IMR-90 (cell line): ENCODE data around the gene RORB. TPM values are rescaled to one million over a fixed set of nuclear protein-coding genes. Genes with fewer than 3 reads are reported as not detected.

Experiments used
- ATAC-seq: fragments of 200-7000 bp; cut with Tn5 transposase; 2 replicates; pipeline ENCODE4 v1.9.1; 2020; ENCODE audit warnings: low read depth, mild to moderate bottlenecking, moderate library complexity
- BruUV-seq: library from RNA; stranded (reverse); fragments of 400-500 nt; replicated peaks from 2 replicates; lab custom pipeline; 2021; lab: Mats Ljungman, UMichigan
- CTCF ChIA-PET: fragments of 300-600 bp; formaldehyde crosslinking; extraction: SDS; loops from one replicate; lab custom pipeline; 2021; ENCODE audit warnings: antibody characterized with exemption; lab: Yijun Ruan, JAX
- POLR2A ChIA-PET: fragments of 300-600 bp; sonication (Branson Sonifier 250); formaldehyde crosslinking; loops from one replicate; lab custom pipeline; 2022; ENCODE audit warnings: antibody characterized with exemption; ENCODE audit not compliant: unreplicated experiment; lab: Charles Lee
- DNase-seq: peaks from one replicate; pipeline ENCODE4 v3.0.0; 2013
- H2AFZ ChIP-seq: replicated peaks from 2 replicates; pipeline ENCODE3; 2013; ENCODE audit warnings: low read length, mild to moderate bottlenecking; ENCODE audit not compliant: poor library complexity
- H2AK5ac ChIP-seq: 2 replicates; pipeline ENCODE4 v1.6.1; 2013; ENCODE audit warnings: low read depth, low read length, inconsistent platforms
- H2AK9ac ChIP-seq: replicated peaks from 2 replicates; pipeline ENCODE3; 2013; ENCODE audit warnings: mild to moderate bottlenecking, low read depth, low read length, moderate library complexity; ENCODE audit not compliant: poor library complexity
- H2BK120ac ChIP-seq: 2 replicates; pipeline ENCODE4 v1.6.1; 2013; ENCODE audit warnings: low read depth, low read length, inconsistent platforms
- H2BK15ac ChIP-seq: 3 replicates; pipeline ENCODE4 v1.6.1; 2013; ENCODE audit warnings: low read depth, low read length, inconsistent platforms
- H2BK20ac ChIP-seq: 2 replicates; pipeline ENCODE4 v1.6.1; 2013; ENCODE audit warnings: low read depth, mild to moderate bottlenecking, inconsistent platforms, low read length, moderate library complexity
- H2BK5ac ChIP-seq: 2 replicates; pipeline ENCODE4 v1.6.1; 2013; ENCODE audit warnings: mild to moderate bottlenecking, low read depth, low read length, inconsistent platforms; ENCODE audit not compliant: poor library complexity, severe bottlenecking
- H3K14ac ChIP-seq: replicated peaks from 2 replicates; pipeline ENCODE4 v1.6.1; 2013; ENCODE audit warnings: low read depth, low read length, inconsistent platforms
- H3K18ac ChIP-seq: 2 replicates; pipeline ENCODE4 v1.6.1; 2013; ENCODE audit warnings: low read depth, low read length, control low read depth
- H3K23ac ChIP-seq: 2 replicates; pipeline ENCODE4 v1.6.1; 2013; ENCODE audit warnings: low read depth, low read length, inconsistent platforms
- H3K27ac ChIP-seq: 2 replicates; pipeline ENCODE4 v1.5.1; 2013; ENCODE audit warnings: mild to moderate bottlenecking, control low read depth, low read length; ENCODE audit not compliant: insufficient read depth
- H3K27me3 ChIP-seq: 2 replicates; pipeline ENCODE4 v1.6.1; 2013; ENCODE audit warnings: low read length; ENCODE audit not compliant: control insufficient read depth, insufficient read depth
- H3K36me3 ChIP-seq: 2 replicates; pipeline ENCODE4 v1.6.1; 2013; ENCODE audit warnings: low read length, mixed read lengths; ENCODE audit not compliant: control insufficient read depth, insufficient read depth
- H3K4ac ChIP-seq: 2 replicates; pipeline ENCODE4 v1.6.1; 2013; ENCODE audit warnings: low read depth, low read length, inconsistent platforms
- H3K4me1 ChIP-seq: 2 replicates; pipeline ENCODE4 v1.6.1; 2013; ENCODE audit warnings: low read length, mixed read lengths; ENCODE audit not compliant: control insufficient read depth, insufficient read depth
- H3K4me2 ChIP-seq: 2 replicates; pipeline ENCODE4 v1.6.1; 2013; ENCODE audit warnings: low read depth, mild to moderate bottlenecking, control low read depth, low read length, moderate library complexity
- H3K4me3 ChIP-seq: 2 replicates; pipeline ENCODE4 v1.5.1; 2013; ENCODE audit warnings: low read depth, mild to moderate bottlenecking, control low read depth, low read length, moderate library complexity; ENCODE audit not compliant: insufficient read depth
- H3K56ac ChIP-seq: 2 replicates; pipeline ENCODE4 v1.6.1; 2013; ENCODE audit warnings: low read length, inconsistent platforms; ENCODE audit not compliant: insufficient read depth; ENCODE audit errors: extremely low read depth
- H3K79me1 ChIP-seq, 2 experiments: 2 replicates each; pipeline ENCODE4 v1.6.1; 2013; ENCODE audit warnings: low read length in 2 of 2, inconsistent platforms in 1 of 2, low read depth in 1 of 2
- H3K9ac ChIP-seq: 2 replicates; pipeline ENCODE4 v1.6.1; 2013; ENCODE audit warnings: low read depth, low read length, control low read depth
- H3K9me1 ChIP-seq: 2 replicates; pipeline ENCODE4 v1.6.1; 2013; ENCODE audit warnings: low read length, inconsistent platforms; ENCODE audit not compliant: insufficient read depth
- H3K9me3 ChIP-seq: 2 replicates; pipeline ENCODE4 v1.6.1; 2013; ENCODE audit warnings: low read length; ENCODE audit not compliant: control insufficient read depth, insufficient read depth
- H4K20me1 ChIP-seq: 2 replicates; pipeline ENCODE4 v1.6.1; 2013; ENCODE audit warnings: low read length, inconsistent platforms; ENCODE audit not compliant: insufficient read depth
- H4K5ac ChIP-seq: 2 replicates; pipeline ENCODE4 v1.6.1; 2013; ENCODE audit warnings: mild to moderate bottlenecking, low read depth, low read length, control low read depth
- H4K8ac ChIP-seq, 2 experiments: 2 replicates each; pipeline ENCODE4 v1.6.1; 2013; ENCODE audit warnings: low read depth in 2 of 2, low read length in 2 of 2, control low read depth in 1 of 2, inconsistent platforms in 1 of 2
- H4K91ac ChIP-seq: 2 replicates; pipeline ENCODE4 v1.6.1; 2013; ENCODE audit warnings: low read depth, low read length, inconsistent platforms; ENCODE audit not compliant: insufficient read depth
- BHLHE40 ChIP-seq: fragments of 150-350 bp; IDR thresholded peaks from 2 replicates; pipeline ENCODE4 v1.6.1; 2016; ENCODE audit warnings: mild to moderate bottlenecking, low read depth, low read length
- CEBPB ChIP-seq: IDR thresholded peaks from 2 replicates; pipeline ENCODE4 v1.6.1; 2012; ENCODE audit warnings: low read depth, low read length, improper control_type of control experiment
- CHD1 ChIP-seq: IDR thresholded peaks from 2 replicates; pipeline ENCODE4 v1.6.1; 2012; ENCODE audit warnings: low read depth, low read length, improper control_type of control experiment
- CTCF ChIP-seq: conservative IDR thresholded peaks from 2 replicates; pipeline ENCODE4 v1.5.1; 2012; ENCODE audit warnings: mild to moderate bottlenecking, low read depth, low read length, improper control_type of control experiment
- FOS ChIP-seq: fragments of 150-350 bp; IDR thresholded peaks from 2 replicates; pipeline ENCODE4 v1.6.1; 2016; ENCODE audit warnings: low read depth, low read length
- MAFK ChIP-seq: IDR thresholded peaks from 2 replicates; pipeline ENCODE4 v1.6.1; 2012; ENCODE audit warnings: low read depth, low read length, improper control_type of control experiment
- MAZ ChIP-seq: IDR thresholded peaks from 2 replicates; pipeline ENCODE4 v1.6.1; 2012; ENCODE audit warnings: low read depth, mild to moderate bottlenecking, low read length, improper control_type of control experiment, moderate library complexity, borderline replicate concordance
- MXI1 ChIP-seq: IDR thresholded peaks from 2 replicates; pipeline ENCODE4 v1.6.1; 2012; ENCODE audit warnings: low read depth, mild to moderate bottlenecking, low read length, moderate library complexity, borderline replicate concordance
- NFE2L2 ChIP-seq: fragments of 150-350 bp; IDR thresholded peaks from 2 replicates; pipeline ENCODE4 v1.6.1; 2016; ENCODE audit warnings: low read depth, mild to moderate bottlenecking, low read length
- POLR2A ChIP-seq: IDR thresholded peaks from 2 replicates; pipeline ENCODE4 v1.6.1; 2012; ENCODE audit warnings: mild to moderate bottlenecking, low read depth, low read length
- RAD21 ChIP-seq: IDR thresholded peaks from 2 replicates; pipeline ENCODE4 v1.6.1; 2012; ENCODE audit warnings: low read length, improper control_type of control experiment
- RCOR1 ChIP-seq: IDR thresholded peaks from 2 replicates; pipeline ENCODE4 v1.6.1; 2012; ENCODE audit warnings: mild to moderate bottlenecking, low read length, improper control_type of control experiment; ENCODE audit not compliant: insufficient replicate concordance
- RFX5 ChIP-seq: IDR thresholded peaks from 2 replicates; pipeline ENCODE4 v1.8.0; 2012; ENCODE audit warnings: low read depth, mild to moderate bottlenecking, low read length, moderate library complexity
- SMC3 ChIP-seq: fragments of 150-350 bp; IDR thresholded peaks from 2 replicates; pipeline ENCODE4 v1.6.1; 2016; ENCODE audit warnings: low read depth, mild to moderate bottlenecking, antibody characterized with exemption, low read length, moderate library complexity
- USF2 ChIP-seq: fragments of 150-350 bp; IDR thresholded peaks from 2 replicates; pipeline ENCODE4 v1.6.1; 2017; ENCODE audit warnings: mild to moderate bottlenecking, antibody characterized with exemption, low read length, low read depth
- WGBS, 2 experiments: methylation state at CpG; one replicate each; pipeline versions ENCODE4 v1.1.5 to v1.1.7; 2013; ENCODE audit warnings: missing lambda C conversion rate in 2 of 2; ENCODE audit not compliant: insufficient read length in 1 of 2; ENCODE audit errors: extremely low coverage in 2 of 2; 5-methylcytosine and 5-hydroxymethylcytosine counted together
- dilution Hi-C: fragments of 300-500 bp; cut with HindIII; formaldehyde crosslinking; loops from one replicate; pipeline ENCODE4 v1.14.3; 2018; ENCODE audit warnings: low sequenced_read_pairs; ENCODE audit not compliant: unreplicated experiment
- in situ Hi-C: fragments of 300-500 bp; cut with MboI; formaldehyde crosslinking; loops from 3 replicates; pipeline ENCODE4 v1.14.3; 2019; ENCODE audit warnings: low sequenced_read_pairs, inconsistent platforms, mixed read lengths
- intact Hi-C: fragments of 100-400 bp; cut with micrococcal nuclease; formaldehyde crosslinking; loops from 2 replicates; pipeline ENCODE4 v1.10.0; 2022
- polyA plus RNA-seq, 3 experiments: library from polyadenylated mRNA; depleted of rRNA; stranded (reverse); fragments of >200 nt; gene quantifications; 2 replicates each; pipeline ENCODE4 v1.2.3, GENCODE V29; 2012; ENCODE audit warnings: low replicate concordance in 1 of 3
- total RNA-seq: library from RNA; depleted of rRNA; stranded (reverse); fragments of >200 nt; gene quantifications from 2 replicates; pipeline ENCODE4 v1.2.3, GENCODE V29; 2012
- TF ChIP-seq, protein P1 (sequence below): fragments of 150-350 bp; IDR thresholded peaks from 2 replicates; pipeline ENCODE4 v1.6.1; 2016; ENCODE audit warnings: low read depth, mild to moderate bottlenecking, low read length, moderate library complexity, borderline replicate concordance

Gene RORB
- total and polyA plus RNA-seq, 2 of the 4 experiments (the other 2 are of a cell fraction), result not detected

GRCh38 chr9:74674077-74674476 lies 176.9 kb downstream of the RORB start:
- Histone ChIP-seq H3K4me3 (no peak overlapping the region), H2BK120ac (no peak overlapping the region), H3K36me3 (no peaks in the 10 kb centered on the region), H3K14ac (no peak overlapping the region), H2BK15ac (no peak overlapping the region), H4K91ac (no peak overlapping the region), H3K4me2 (no peak overlapping the region), H3K4ac (no peak overlapping the region), H3K79me1 (no peaks in the 10 kb centered on the region), H3K4me1 (no peaks in the 10 kb centered on the region), H3K9ac (no peak overlapping the region), H4K8ac (no peak overlapping the region), H2AFZ (no peak overlapping the region), H3K56ac (no peak overlapping the region), H3K18ac (no peak overlapping the region), H3K27ac (no peak overlapping the region), H3K9me1 (no peaks in the 10 kb centered on the region), H3K27me3 (no peaks in the 10 kb centered on the region), H2AK5ac (no peak overlapping the region), H3K23ac (no peak overlapping the region), H4K5ac (no peak overlapping the region), H3K9me3 (no peaks in the 10 kb centered on the region), H4K20me1 (no peaks in the 10 kb centered on the region), H2BK20ac (no peak overlapping the region), H2AK9ac (no peak overlapping the region), H2BK5ac (no peak overlapping the region)
- WGBS, 2 experiments, result 40% methylated on average over 1 of the region's 6 CpGs; no CpG with 5 or more reads in 1 of the 2 experiments
- dilution Hi-C loops (no loop called here), intact Hi-C loops (no loop called here), in situ Hi-C loops (no loop called here)
- POLR2A ChIA-PET, result no interaction called here
- TF ChIP-seq SMC3 (no peak), CEBPB (no peak), CHD1 (no peak), POLR2A (no peak), USF2 (no peak), MAFK (no peak), RCOR1 (no peak), RFX5 (no peak), CTCF (no peak), BHLHE40 (no peak), NFE2L2 (no peak), RAD21 (no peak), MAZ (no peak), FOS (no peak), MXI1 (no peak)
- TF ChIP-seq, protein P1, sequence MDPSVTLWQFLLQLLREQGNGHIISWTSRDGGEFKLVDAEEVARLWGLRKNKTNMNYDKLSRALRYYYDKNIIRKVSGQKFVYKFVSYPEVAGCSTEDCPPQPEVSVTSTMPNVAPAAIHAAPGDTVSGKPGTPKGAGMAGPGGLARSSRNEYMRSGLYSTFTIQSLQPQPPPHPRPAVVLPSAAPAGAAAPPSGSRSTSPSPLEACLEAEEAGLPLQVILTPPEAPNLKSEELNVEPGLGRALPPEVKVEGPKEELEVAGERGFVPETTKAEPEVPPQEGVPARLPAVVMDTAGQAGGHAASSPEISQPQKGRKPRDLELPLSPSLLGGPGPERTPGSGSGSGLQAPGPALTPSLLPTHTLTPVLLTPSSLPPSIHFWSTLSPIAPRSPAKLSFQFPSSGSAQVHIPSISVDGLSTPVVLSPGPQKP, result no peak
- DNase-seq (no peak), ATAC-seq (no peak)
- BruUV-seq, result no TSS peak
- CTCF ChIA-PET, result no interaction called here
